Measurements from ENCODE around the gene ITPK1.
A peak's percentile ranks its signal among the peaks of the same experiment; 100 is the strongest.
"Not testable (repeated sequence)": the region's sequence is repeated elsewhere in the genome, so short reads cannot be mapped to it uniquely, and the experiment has no call there.

The ITPK1 gene

DNA sequence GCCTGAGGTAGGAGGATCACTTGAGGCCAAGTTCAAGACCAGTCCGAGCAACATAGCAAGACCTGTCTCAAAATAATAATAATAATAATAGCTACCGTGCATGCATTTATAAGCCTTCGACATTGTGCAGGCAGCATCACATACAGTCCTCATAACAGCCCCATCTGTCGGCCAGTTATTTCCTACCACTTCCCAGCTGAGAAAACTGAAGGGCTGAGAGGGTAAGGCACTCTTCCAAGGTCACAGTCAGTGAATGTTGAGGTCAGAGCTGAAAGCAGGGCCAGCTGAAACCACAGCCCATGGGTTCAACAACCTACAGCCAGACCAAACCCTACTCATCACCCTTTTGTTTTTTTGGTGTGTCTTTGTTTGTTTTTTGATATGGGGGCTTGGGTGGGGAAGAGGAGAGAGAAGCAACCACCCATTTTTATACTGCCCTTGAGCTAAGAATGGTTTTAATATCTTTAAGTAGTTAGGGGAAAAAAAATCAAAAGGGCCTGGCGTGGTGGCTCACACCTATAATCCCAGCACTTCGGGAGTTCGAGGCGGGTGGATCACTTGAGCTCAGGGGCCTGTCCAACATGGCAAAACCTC is 16.8 kb upstream of the ITPK1 start:
- Histone ChIP-seq H3K4me3 (ENCODE audit: low read length in 2 of 2) (no peak overlapping the region), H3K27me3 (ENCODE audit: control insufficient read depth in 2 of 2, insufficient read depth in 2 of 2, low read length in 2 of 2) (no peaks in the 10 kb centered on the region), H3K27ac (ENCODE audit: low read depth in 2 of 2, low read length in 2 of 2) (no peak overlapping the region), H3K9ac (ENCODE audit: low read depth in 1 of 2, low read length in 2 of 2) (no peak overlapping the region), H3K9me3 (ENCODE audit: control insufficient read depth in 2 of 2, low read length in 2 of 2) (no peaks in the 10 kb centered on the region), H3K4me1 (ENCODE audit: control insufficient read depth in 2 of 2, insufficient read depth in 2 of 2, low read length in 2 of 2) (peaks cover 6 to 7% of the 10 kb centered on the region in 2 donors), H3K36me3 (ENCODE audit: control insufficient read depth in 2 of 2, insufficient read depth in 2 of 2, low read length in 2 of 2) (no peaks in the 10 kb centered on the region)

GRCh38 chr14:93131257-93131820 is 15.6 kb upstream of the ITPK1 start:
- not testable (repeated sequence) for H3K36me3 ChIP-seq (ENCODE audit: control insufficient read depth in 2 of 2, insufficient read depth in 2 of 2, low read length in 2 of 2); H3K4me3 ChIP-seq (ENCODE audit: low read length in 2 of 2); H3K9me3 ChIP-seq (ENCODE audit: control insufficient read depth in 2 of 2, low read length in 2 of 2); H3K4me1 ChIP-seq (ENCODE audit: control insufficient read depth in 2 of 2, insufficient read depth in 2 of 2, low read length in 2 of 2); H3K27me3 ChIP-seq (ENCODE audit: control insufficient read depth in 2 of 2, insufficient read depth in 2 of 2, low read length in 2 of 2); H3K27ac ChIP-seq (ENCODE audit: low read depth in 2 of 2, low read length in 2 of 2); H3K9ac ChIP-seq (ENCODE audit: low read depth in 1 of 2, low read length in 2 of 2)

GRCh38 chr14:93128725-93129459 is 13.2 kb upstream of the ITPK1 start:
- Histone ChIP-seq H3K4me1 (ENCODE audit: control insufficient read depth in 2 of 2, insufficient read depth in 2 of 2, low read length in 2 of 2) (peaks cover 0 to 3% of the 10 kb centered on the region in 2 donors), H3K9me3 (ENCODE audit: control insufficient read depth in 2 of 2, low read length in 2 of 2) (no peaks in the 10 kb centered on the region), H3K9ac (ENCODE audit: low read depth in 1 of 2, low read length in 2 of 2) (no peak overlapping the region), H3K36me3 (ENCODE audit: control insufficient read depth in 2 of 2, insufficient read depth in 2 of 2, low read length in 2 of 2) (no peaks in the 10 kb centered on the region), H3K27me3 (ENCODE audit: control insufficient read depth in 2 of 2, insufficient read depth in 2 of 2, low read length in 2 of 2) (no peaks in the 10 kb centered on the region), H3K27ac (ENCODE audit: low read depth in 2 of 2, low read length in 2 of 2) (no peak overlapping the region), H3K4me3 (ENCODE audit: low read length in 2 of 2) (no peak overlapping the region)

DNA sequence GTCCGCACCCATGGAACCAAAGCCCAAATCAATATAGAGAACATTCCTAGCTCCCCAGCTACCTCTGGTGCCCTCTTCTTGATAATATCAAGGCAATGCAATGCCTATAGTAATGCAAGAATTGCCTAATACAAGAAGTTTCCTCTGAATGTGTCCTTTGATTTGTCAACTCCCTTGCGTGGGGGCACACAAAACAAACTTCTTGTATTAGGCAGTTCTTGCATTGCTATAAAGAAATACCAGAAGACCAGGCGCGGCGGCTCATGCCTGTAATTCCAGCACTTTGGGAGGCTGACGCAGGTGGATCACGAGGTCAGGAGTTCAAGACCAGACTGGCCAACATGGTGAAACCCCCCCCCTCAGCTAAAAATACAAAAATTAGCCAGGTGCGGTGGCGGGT is 10.4 kb upstream of the ITPK1 start:
- Histone ChIP-seq H3K9me3 (ENCODE audit: control insufficient read depth in 2 of 2, low read length in 2 of 2) (no peaks in the 10 kb centered on the region), H3K27me3 (ENCODE audit: control insufficient read depth in 2 of 2, insufficient read depth in 2 of 2, low read length in 2 of 2) (no peaks in the 10 kb centered on the region), H3K27ac (ENCODE audit: low read depth in 2 of 2, low read length in 2 of 2) (no peak overlapping the region), H3K9ac (ENCODE audit: low read depth in 1 of 2, low read length in 2 of 2) (no peak overlapping the region), H3K4me1 (ENCODE audit: control insufficient read depth in 2 of 2, insufficient read depth in 2 of 2, low read length in 2 of 2) (no peaks in the 10 kb centered on the region), H3K4me3 (ENCODE audit: low read length in 2 of 2) (no peak overlapping the region), H3K36me3 (ENCODE audit: control insufficient read depth in 2 of 2, insufficient read depth in 2 of 2, low read length in 2 of 2) (no peaks in the 10 kb centered on the region)

GRCh38 chr14:93122826-93123225 is 7.1 kb upstream of the ITPK1 start:
- no peak overlapping the region for H3K9ac ChIP-seq (ENCODE audit: low read depth in 1 of 2, low read length in 2 of 2)
- no peaks in the 10 kb centered on the region for H3K4me1 ChIP-seq (ENCODE audit: control insufficient read depth in 2 of 2, insufficient read depth in 2 of 2, low read length in 2 of 2)
- H3K36me3 ChIP-seq (ENCODE audit: control insufficient read depth in 2 of 2, insufficient read depth in 2 of 2, low read length in 2 of 2): no peaks in the 10 kb centered on the region
- no peak overlapping the region for H3K4me3 ChIP-seq (ENCODE audit: low read length in 2 of 2)
- H3K9me3 ChIP-seq (ENCODE audit: control insufficient read depth in 2 of 2, low read length in 2 of 2): no peaks in the 10 kb centered on the region
- H3K27me3 ChIP-seq (ENCODE audit: control insufficient read depth in 2 of 2, insufficient read depth in 2 of 2, low read length in 2 of 2): no peaks in the 10 kb centered on the region
- H3K27ac ChIP-seq (ENCODE audit: low read depth in 2 of 2, low read length in 2 of 2): no peak overlapping the region

DNA sequence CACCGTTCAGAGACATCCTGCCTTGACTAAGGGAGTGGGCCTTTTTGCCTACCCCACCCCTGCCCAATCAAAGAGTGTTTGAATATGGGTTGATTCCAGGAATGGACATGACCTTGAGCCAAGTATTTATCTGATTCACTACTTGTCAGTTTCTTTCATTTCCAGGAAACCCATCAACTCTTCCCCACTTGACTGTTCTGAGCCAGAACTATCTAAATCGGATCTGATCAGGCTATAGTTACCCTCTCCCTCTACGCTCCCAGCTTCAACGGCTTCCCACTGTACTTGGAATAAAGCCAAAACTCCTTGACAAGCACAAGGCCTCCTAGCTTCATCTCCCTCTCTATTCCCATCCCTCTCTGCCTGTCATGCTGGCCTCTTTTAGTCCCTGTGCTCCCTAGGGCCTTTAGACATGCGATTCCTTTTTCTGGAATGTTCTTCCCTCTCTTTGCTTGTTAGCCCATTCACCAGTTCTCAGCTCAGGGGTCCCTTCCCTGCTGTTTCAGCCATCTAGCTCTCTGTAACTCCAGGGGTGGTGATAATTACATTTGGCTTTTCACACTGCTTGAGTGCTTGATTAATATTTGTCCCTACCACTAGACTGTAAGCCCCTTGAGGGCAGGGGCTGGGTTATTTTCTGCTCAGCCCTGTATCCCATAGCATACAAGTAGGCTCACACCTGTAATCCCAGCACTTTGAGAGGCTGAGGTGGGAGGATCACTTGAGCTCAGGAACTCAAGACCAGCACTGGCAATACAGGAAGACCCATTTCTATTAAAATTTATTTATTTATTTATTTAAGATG is 5.5 kb upstream of the ITPK1 start:
- Histone ChIP-seq H3K4me3 (ENCODE audit: low read length in 2 of 2) (no peak overlapping the region), H3K27me3 (ENCODE audit: control insufficient read depth in 2 of 2, insufficient read depth in 2 of 2, low read length in 2 of 2) (no peaks in the 10 kb centered on the region), H3K9me3 (ENCODE audit: control insufficient read depth in 2 of 2, low read length in 2 of 2) (no peaks in the 10 kb centered on the region), H3K4me1 (ENCODE audit: control insufficient read depth in 2 of 2, insufficient read depth in 2 of 2, low read length in 2 of 2) (peaks cover 3 to 4% of the 10 kb centered on the region in 2 donors), H3K9ac (ENCODE audit: low read depth in 1 of 2, low read length in 2 of 2) (no peak overlapping the region), H3K36me3 (ENCODE audit: control insufficient read depth in 2 of 2, insufficient read depth in 2 of 2, low read length in 2 of 2) (no peaks in the 10 kb centered on the region), H3K27ac (ENCODE audit: low read depth in 2 of 2, low read length in 2 of 2) (no peak overlapping the region)

- Histone ChIP-seq H3K36me3 (ENCODE audit: control insufficient read depth in 2 of 2, insufficient read depth in 2 of 2, low read length in 2 of 2) (no peaks in the 10 kb centered on the region), H3K4me1 (ENCODE audit: control insufficient read depth in 2 of 2, insufficient read depth in 2 of 2, low read length in 2 of 2) (peaks cover 4 to 6% of the 10 kb centered on the region in 2 donors), H3K27ac (ENCODE audit: low read depth in 2 of 2, low read length in 2 of 2) (no peak overlapping the region), H3K9me3 (ENCODE audit: control insufficient read depth in 2 of 2, low read length in 2 of 2) (no peaks in the 10 kb centered on the region), H3K4me3 (ENCODE audit: low read length in 2 of 2) (no peak overlapping the region), H3K27me3 (ENCODE audit: control insufficient read depth in 2 of 2, insufficient read depth in 2 of 2, low read length in 2 of 2) (no peaks in the 10 kb centered on the region), H3K9ac (ENCODE audit: low read depth in 1 of 2, low read length in 2 of 2) (no peak overlapping the region)
Measured at GRCh38 chr14:93120517-93120916, 4.8 kb upstream of the ITPK1 start.

GRCh38 chr14:93116676-93117200 is 1.0 kb upstream of the ITPK1 start:
- Histone ChIP-seq H3K4me3 (ENCODE audit: low read length in 2 of 2) (peak overlapping the region; percentile 77 to 80), H3K9ac (ENCODE audit: low read depth in 1 of 2, low read length in 2 of 2) (peak overlapping the region; percentile 89 to 90), H3K9me3 (ENCODE audit: control insufficient read depth in 2 of 2, low read length in 2 of 2) (no peaks in the 10 kb centered on the region), H3K27ac (ENCODE audit: low read depth in 2 of 2, low read length in 2 of 2) (peak overlapping the region; percentile 95 to 96), H3K27me3 (ENCODE audit: control insufficient read depth in 2 of 2, insufficient read depth in 2 of 2, low read length in 2 of 2) (no peaks in the 10 kb centered on the region), H3K36me3 (ENCODE audit: control insufficient read depth in 2 of 2, insufficient read depth in 2 of 2, low read length in 2 of 2) (no peaks in the 10 kb centered on the region), H3K4me1 (ENCODE audit: control insufficient read depth in 2 of 2, insufficient read depth in 2 of 2, low read length in 2 of 2) (peaks cover 19 to 27% of the 10 kb centered on the region in 2 donors)

GRCh38 chr14:93115069-93115820 is 480 bp downstream of the ITPK1 start:
- H3K36me3 ChIP-seq (ENCODE audit: control insufficient read depth in 2 of 2, insufficient read depth in 2 of 2, low read length in 2 of 2): no peaks in the 10 kb centered on the region
- H3K9ac ChIP-seq (ENCODE audit: low read depth in 1 of 2, low read length in 2 of 2): peak overlapping the region; percentile 86 to 87
- peaks cover 21 to 27% of the 10 kb centered on the region in 2 donors for H3K4me1 ChIP-seq (ENCODE audit: control insufficient read depth in 2 of 2, insufficient read depth in 2 of 2, low read length in 2 of 2)
- peak overlapping the region; percentile 86 to 87 for H3K4me3 ChIP-seq (ENCODE audit: low read length in 2 of 2)
- peak overlapping the region; percentile 95 to 96 for H3K27ac ChIP-seq (ENCODE audit: low read depth in 2 of 2, low read length in 2 of 2)
- H3K9me3 ChIP-seq (ENCODE audit: control insufficient read depth in 2 of 2, low read length in 2 of 2): no peaks in the 10 kb centered on the region
- H3K27me3 ChIP-seq (ENCODE audit: control insufficient read depth in 2 of 2, insufficient read depth in 2 of 2, low read length in 2 of 2): no peaks in the 10 kb centered on the region

Measured in mucosa of rectum (tissue), 2 donors.